IPS-18a (cell line): ENCODE data around the gene CMSS1.

Source experiments
- H3K27ac ChIP-seq: one replicate; pipeline ENCODE4 v1.5.1; 2013; ENCODE audit warnings: low read length
- H3K27me3 ChIP-seq: one replicate; pipeline ENCODE4 v1.6.1; 2013; ENCODE audit warnings: mild to moderate bottlenecking, low read length; ENCODE audit not compliant: control insufficient read depth, insufficient read depth
- H3K36me3 ChIP-seq: one replicate; pipeline ENCODE4 v1.6.1; 2013; ENCODE audit warnings: low read depth, low read length; ENCODE audit not compliant: control insufficient read depth
- H3K4me1 ChIP-seq: one replicate; pipeline ENCODE4 v1.6.1; 2013; ENCODE audit warnings: low read depth, low read length; ENCODE audit not compliant: control insufficient read depth
- H3K4me3 ChIP-seq: one replicate; pipeline ENCODE4 v1.5.1; 2013; ENCODE audit warnings: low read length
- H3K9ac ChIP-seq: one replicate; pipeline ENCODE4 v1.6.1; 2013; ENCODE audit warnings: mild to moderate bottlenecking, low read length, moderate library complexity
- H3K9me3 ChIP-seq: one replicate; pipeline ENCODE4 v1.6.1; 2013; ENCODE audit warnings: low read depth, low read length; ENCODE audit not compliant: control insufficient read depth

CMSS1 gene

DNA sequence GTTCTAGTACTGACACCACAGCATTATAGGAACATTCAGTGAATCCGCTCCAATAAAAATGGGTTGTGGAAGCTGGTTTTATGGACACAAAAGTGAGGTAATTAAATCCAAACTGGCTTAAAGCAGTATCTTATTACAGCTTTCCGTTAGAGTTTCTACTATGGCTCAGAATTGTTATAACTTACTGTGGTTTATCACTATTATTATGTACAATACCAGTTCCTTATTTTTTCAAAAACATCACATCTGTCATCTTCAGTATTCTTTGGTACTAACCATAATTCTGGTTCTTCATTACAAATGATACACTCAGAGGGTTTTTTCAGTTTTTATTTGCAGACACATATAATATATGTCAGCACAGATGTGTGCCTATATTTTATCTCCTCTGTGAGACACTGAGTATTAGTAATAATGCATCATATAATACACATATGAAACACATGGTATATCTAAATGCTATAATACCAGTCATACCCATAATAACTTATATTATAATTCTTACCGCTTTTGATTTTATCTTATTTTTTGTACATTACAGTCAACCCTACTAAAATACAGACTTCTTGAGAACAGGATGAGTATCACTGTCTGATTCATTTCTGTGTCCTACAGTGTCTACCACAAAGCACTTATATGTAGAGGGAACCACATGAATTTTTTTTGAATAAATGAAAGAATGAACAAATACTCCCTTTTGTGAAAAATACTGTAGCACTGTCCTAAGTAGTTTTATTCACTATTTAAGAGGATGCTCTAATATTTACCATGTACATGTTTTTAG is 39.0 kb downstream of the CMSS1 start:
- Histone ChIP-seq H3K4me3 (no peak overlapping the region), H3K36me3 (no peaks in the 10 kb centered on the region), H3K27me3 (no peaks in the 10 kb centered on the region), H3K4me1 (peaks cover 22% of the 10 kb centered on the region), H3K9me3 (no peaks in the 10 kb centered on the region), H3K9ac (no peak overlapping the region), H3K27ac (no peak overlapping the region)

DNA sequence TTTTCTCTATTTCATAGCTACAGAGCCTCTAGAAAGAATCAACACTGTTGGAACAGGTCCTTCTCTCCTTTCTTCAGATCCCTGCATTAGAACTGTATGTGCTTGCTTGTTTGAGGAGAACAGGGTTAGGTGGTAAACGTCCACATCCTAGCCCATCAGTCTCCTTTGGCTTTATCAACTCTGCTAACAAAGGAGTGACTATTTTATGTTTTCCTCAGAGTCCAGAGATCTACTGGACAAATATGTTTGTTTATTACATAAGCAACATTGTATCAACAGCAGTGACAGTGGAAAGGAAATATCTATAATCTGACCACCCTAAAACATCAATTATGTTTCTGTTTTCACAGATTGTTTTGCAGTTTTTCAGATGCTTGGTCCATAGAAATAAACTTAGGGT is 39.6 kb downstream of the CMSS1 start:
- Histone ChIP-seq H3K27ac (no peak overlapping the region), H3K9ac (no peak overlapping the region), H3K9me3 (no peaks in the 10 kb centered on the region), H3K27me3 (no peaks in the 10 kb centered on the region), H3K4me3 (no peak overlapping the region), H3K4me1 (peaks cover 22% of the 10 kb centered on the region), H3K36me3 (no peaks in the 10 kb centered on the region)

DNA sequence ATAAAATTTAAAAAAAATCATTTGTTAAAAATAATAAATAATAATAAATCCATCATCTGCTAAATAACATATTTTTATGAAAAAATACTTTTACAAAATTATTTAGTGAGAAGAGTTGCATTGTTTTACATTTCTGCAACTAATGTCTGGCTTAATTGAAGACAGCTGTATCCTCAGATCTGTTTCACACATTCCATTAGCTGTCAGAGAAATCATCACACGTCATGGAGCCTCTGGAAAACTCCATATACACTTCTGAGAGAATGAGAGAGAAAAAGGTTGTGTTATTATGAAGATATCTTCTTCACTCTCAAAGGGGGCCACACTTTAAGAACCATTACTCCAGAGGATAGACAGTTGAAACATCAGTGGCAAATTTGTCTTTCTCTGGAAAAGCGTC is 40.8 kb downstream of the CMSS1 start:
- Histone ChIP-seq H3K9me3 (no peaks in the 10 kb centered on the region), H3K9ac (no peak overlapping the region), H3K4me3 (no peak overlapping the region), H3K4me1 (peaks cover 19% of the 10 kb centered on the region), H3K27ac (no peak overlapping the region), H3K27me3 (no peaks in the 10 kb centered on the region), H3K36me3 (no peaks in the 10 kb centered on the region)

GRCh38 chr3:99859825-99860224 is 42.2 kb downstream of the CMSS1 start:
- no peaks in the 10 kb centered on the region for H3K27me3 ChIP-seq
- no peaks in the 10 kb centered on the region for H3K36me3 ChIP-seq
- H3K9ac ChIP-seq = no peak overlapping the region
- H3K4me1 ChIP-seq = peaks cover 8% of the 10 kb centered on the region
- H3K27ac ChIP-seq = no peak overlapping the region
- H3K9me3 ChIP-seq = no peaks in the 10 kb centered on the region
- H3K4me3 ChIP-seq = no peak overlapping the region

DNA sequence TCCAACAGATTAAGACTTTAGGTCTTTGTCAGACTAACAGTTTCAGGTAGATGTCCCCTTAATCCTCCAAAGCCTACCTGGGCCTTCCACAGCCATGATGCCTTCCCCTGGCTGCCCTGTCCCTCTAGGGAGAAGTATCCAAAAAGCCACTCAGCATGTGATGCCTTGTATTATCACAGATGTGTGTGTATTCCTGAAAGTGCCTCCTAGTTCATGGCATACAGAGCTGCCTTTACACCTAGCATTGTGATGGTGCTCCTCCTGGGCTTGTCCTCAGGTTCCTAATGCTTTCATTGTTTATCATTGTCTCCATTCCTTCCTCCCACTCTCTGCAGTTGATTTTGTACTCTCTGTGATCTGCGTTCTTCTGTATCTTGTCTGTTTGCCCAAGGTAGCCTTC is 43.6 kb downstream of the CMSS1 start:
- Histone ChIP-seq H3K9ac (no peak overlapping the region), H3K27ac (no peak overlapping the region), H3K36me3 (no peaks in the 10 kb centered on the region), H3K4me1 (no peaks in the 10 kb centered on the region), H3K4me3 (no peak overlapping the region), H3K27me3 (peaks cover 4% of the 10 kb centered on the region), H3K9me3 (no peaks in the 10 kb centered on the region)

DNA sequence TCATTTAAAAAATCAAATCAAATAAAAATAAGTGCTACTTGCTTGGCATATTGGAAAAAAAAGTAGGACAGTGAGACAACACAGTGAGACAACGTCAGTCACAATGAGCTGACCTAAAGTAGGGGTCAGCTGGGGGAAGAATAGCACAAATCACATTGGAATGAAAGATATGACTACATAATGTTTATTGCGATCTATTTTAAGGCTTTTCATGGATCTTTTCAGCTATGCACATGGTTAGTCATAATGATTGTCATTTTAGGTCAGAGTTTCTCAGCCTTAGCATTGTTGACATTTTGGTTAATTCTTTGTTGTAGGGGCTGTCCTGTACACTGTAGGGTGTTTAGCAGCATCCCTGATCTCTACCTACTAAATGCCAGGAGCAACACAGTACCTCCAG is 44.5 kb downstream of the CMSS1 start:
- no peaks in the 10 kb centered on the region for H3K9me3 ChIP-seq

GRCh38 chr3:99863002-99863401 is 45.3 kb downstream of the CMSS1 start:
- Histone ChIP-seq H3K9ac (no peak overlapping the region), H3K27ac (no peak overlapping the region), H3K27me3 (peaks cover 22% of the 10 kb centered on the region), H3K9me3 (no peaks in the 10 kb centered on the region), H3K36me3 (no peaks in the 10 kb centered on the region), H3K4me1 (no peaks in the 10 kb centered on the region), H3K4me3 (no peak overlapping the region)

More for the DNA sequence above, 44.5 kb downstream of the CMSS1 start:
- Histone ChIP-seq H3K27ac (no peak overlapping the region), H3K4me1 (no peaks in the 10 kb centered on the region), H3K36me3 (no peaks in the 10 kb centered on the region), H3K27me3 (peaks cover 14% of the 10 kb centered on the region), H3K9ac (no peak overlapping the region), H3K4me3 (no peak overlapping the region)

DNA sequence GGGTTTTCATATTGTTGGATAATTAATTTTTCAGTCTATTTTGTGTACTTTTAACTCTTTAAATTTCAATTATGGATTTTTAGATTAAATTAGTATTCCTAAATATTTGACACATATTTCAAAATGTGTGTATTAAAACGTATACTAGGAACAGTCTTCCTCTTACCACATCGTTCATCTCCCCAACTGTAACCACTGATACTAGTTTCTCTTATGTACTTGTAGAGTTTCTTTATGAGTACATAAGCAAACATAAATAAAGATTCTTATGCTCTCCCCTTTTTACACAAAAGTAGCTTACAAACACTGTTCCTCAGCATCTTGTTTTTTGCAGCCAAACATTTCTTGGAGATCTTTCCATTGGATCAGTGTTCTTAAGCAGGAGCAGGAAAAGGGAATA is 45.9 kb downstream of the CMSS1 start:
- H3K9me3 ChIP-seq = no peaks in the 10 kb centered on the region

GRCh38 chr3:99864289-99864688 is 46.6 kb downstream of the CMSS1 start:
- Histone ChIP-seq H3K4me1 (no peaks in the 10 kb centered on the region), H3K36me3 (no peaks in the 10 kb centered on the region), H3K27ac (no peak overlapping the region)

More for the DNA sequence above, 45.9 kb downstream of the CMSS1 start:
- Histone ChIP-seq H3K27ac (no peak overlapping the region), H3K36me3 (no peaks in the 10 kb centered on the region), H3K4me3 (no peak overlapping the region), H3K27me3 (peaks cover 28% of the 10 kb centered on the region), H3K4me1 (no peaks in the 10 kb centered on the region), H3K9ac (no peak overlapping the region)

DNA sequence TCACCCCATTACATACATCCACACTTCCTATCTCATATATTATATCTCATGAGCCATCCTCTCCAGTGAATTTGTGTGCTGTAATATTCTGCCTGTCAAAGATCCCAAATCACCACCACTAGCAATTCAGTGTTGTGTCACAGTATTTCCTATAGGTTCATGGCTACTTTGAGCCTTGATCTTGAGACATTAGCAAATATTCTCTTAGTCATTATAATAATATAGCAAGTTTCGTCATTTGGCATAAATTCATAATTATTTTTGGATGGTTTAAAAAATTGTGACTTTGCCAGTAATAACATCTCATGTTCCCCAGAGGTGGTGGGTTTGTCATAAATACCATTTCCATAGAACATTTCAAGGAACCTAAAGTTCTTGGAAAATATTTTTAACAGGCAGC is 47.7 kb downstream of the CMSS1 start:
- H3K4me3 ChIP-seq = no peak overlapping the region
- no peaks in the 10 kb centered on the region for H3K36me3 ChIP-seq
- H3K9me3 ChIP-seq = no peaks in the 10 kb centered on the region
- H3K27ac ChIP-seq = no peak overlapping the region
- no peaks in the 10 kb centered on the region for H3K4me1 ChIP-seq
- no peak overlapping the region for H3K9ac ChIP-seq
- peaks cover 45% of the 10 kb centered on the region for H3K27me3 ChIP-seq

More at GRCh38 chr3:99864289-99864688, 46.6 kb downstream of the CMSS1 start:
- Histone ChIP-seq H3K9me3 (no peaks in the 10 kb centered on the region), H3K27me3 (peaks cover 35% of the 10 kb centered on the region), H3K9ac (no peak overlapping the region), H3K4me3 (no peak overlapping the region)

DNA sequence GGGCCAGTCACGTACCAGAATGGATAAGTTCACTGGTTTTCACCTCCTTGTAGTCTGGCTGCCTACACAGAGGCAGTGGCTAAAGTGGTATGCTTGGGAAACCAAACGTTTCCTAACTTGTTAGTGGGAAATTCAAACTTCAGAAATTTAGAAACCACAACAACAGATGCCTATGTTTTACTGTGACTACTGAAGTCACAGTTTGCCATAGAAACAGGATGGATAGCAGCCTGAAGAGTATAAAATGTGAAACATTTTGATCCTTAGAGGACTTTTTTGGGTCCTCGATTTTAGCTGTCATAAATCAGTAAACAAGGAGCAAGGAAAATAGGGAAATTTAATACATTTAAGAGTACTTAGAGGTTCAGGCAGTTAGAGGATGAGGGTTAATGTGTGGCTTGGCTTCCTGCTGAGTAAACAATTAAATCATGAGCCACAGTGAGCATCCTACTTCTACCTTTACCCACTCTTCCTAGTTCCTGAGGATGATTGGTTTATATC is 48.6 kb downstream of the CMSS1 start:
- peaks cover 51% of the 10 kb centered on the region for H3K27me3 ChIP-seq
- H3K9ac ChIP-seq = no peak overlapping the region
- no peaks in the 10 kb centered on the region for H3K9me3 ChIP-seq
- no peaks in the 10 kb centered on the region for H3K36me3 ChIP-seq
- no peak overlapping the region for H3K4me3 ChIP-seq
- no peak overlapping the region for H3K27ac ChIP-seq
- H3K4me1 ChIP-seq = no peaks in the 10 kb centered on the region
